GM04503 (cell line): Measurements from ENCODE around the gene MGAT5.

Source experiments
- DNase-seq: peaks from one replicate; pipeline ENCODE4 v3.0.0-alpha.2; 2012; ENCODE audit warnings: low read depth

MGAT5 gene

GRCh38 chr2:134335601-134336000 is 81.7 kb downstream of the MGAT5 start:
- no peak for DNase-seq

- DNase-seq, result no peak
These were observed 82.5 kb downstream of the MGAT5 start for GRCh38 chr2:134336352-134336751.

GRCh38 chr2:134336921-134337320 is 83.0 kb downstream of the MGAT5 start:
- no peak for DNase-seq

- no peak for DNase-seq
These were observed 83.8 kb downstream of the MGAT5 start for GRCh38 chr2:134337631-134338030.

- DNase-seq, result no peak
These were observed 84.3 kb downstream of the MGAT5 start for GRCh38 chr2:134338208-134338607.

- DNase-seq, result no peak
These were observed 87.6 kb downstream of the MGAT5 start for GRCh38 chr2:134341476-134341875.

- DNase-seq, result no peak
These were observed 91.3 kb downstream of the MGAT5 start for GRCh38 chr2:134344954-134345697.

- DNase-seq, result no peak
These were observed 92.3 kb downstream of the MGAT5 start for GRCh38 chr2:134346141-134346540.

GRCh38 chr2:134347756-134348155 is 93.9 kb downstream of the MGAT5 start:
- DNase-seq, result no peak

- DNase-seq, result peak; percentile 34
These were observed 94.4 kb downstream of the MGAT5 start for GRCh38 chr2:134348239-134348638.

- DNase-seq, result no peak
These were observed 94.9 kb downstream of the MGAT5 start for GRCh38 chr2:134348760-134349159.

- DNase-seq, result no peak
These were observed 97.1 kb downstream of the MGAT5 start for GRCh38 chr2:134351016-134351415.

- no peak for DNase-seq
These were observed 98.0 kb downstream of the MGAT5 start for GRCh38 chr2:134351899-134352298.

GRCh38 chr2:134352844-134353243 is 99.0 kb downstream of the MGAT5 start:
- no peak for DNase-seq

GRCh38 chr2:134354611-134355010 is 100.7 kb downstream of the MGAT5 start:
- DNase-seq, result no peak

- no peak for DNase-seq
These were observed 103.9 kb downstream of the MGAT5 start for GRCh38 chr2:134357814-134358213.

- no peak for DNase-seq
These were observed 105.7 kb downstream of the MGAT5 start for GRCh38 chr2:134359367-134360081.

GRCh38 chr2:134360745-134361487 is 107.0 kb downstream of the MGAT5 start:
- DNase-seq, result no peak

- no peak for DNase-seq
These were observed 107.8 kb downstream of the MGAT5 start for GRCh38 chr2:134361648-134362047.

GRCh38 chr2:134362152-134362668 is 108.3 kb downstream of the MGAT5 start:
- DNase-seq, result no peak

- no peak for DNase-seq
These were observed 108.9 kb downstream of the MGAT5 start for GRCh38 chr2:134362740-134363139.

- no peak for DNase-seq
These were observed 111.5 kb downstream of the MGAT5 start for GRCh38 chr2:134365356-134365755.

GRCh38 chr2:134366359-134366758 is 112.5 kb downstream of the MGAT5 start:
- no peak for DNase-seq
